ENCODE data around the gene DNM3. TPM values are rescaled to one million over a fixed set of nuclear protein-coding genes. Genes with fewer than 3 reads are reported as not detected.

Gene DNM3
- polyA plus RNA-seq, 1 donor (not counting 4 experiments of a cell fraction or from before 2014, with no cell fraction given): 2.0 TPM

- TF ChIP-seq EZH2 (IDR thresholded peaks at IDR 0.05; ENCODE audit: low read length) (no peak), CTCF (optimal IDR thresholded peaks at IDR 0.05 in 1 of 3, IDR thresholded peaks at IDR 0.05 in 1 of 3, conservative IDR thresholded peaks at IDR 0.05 in 1 of 3; ENCODE audit: extremely low read depth in 1 of 3, insufficient read depth in 2 of 3, low read length in 3 of 3) (no peak)
- FAIRE-seq (no peak), DNase-seq (ENCODE audit: low read depth, low spot score) (no peak)
- dilution Hi-C loops (cut with MboI; ENCODE audit: extremely low pct_ligation_motif_present, low sequenced_read_pairs): no loop called here
- no peak overlapping the region for H3K9ac ChIP-seq (ENCODE audit: control insufficient read depth, extremely low read depth, insufficient read depth, low read length)
- no peaks in the 10 kb centered on the region for H4K20me1 ChIP-seq (ENCODE audit: control insufficient read depth, extremely low read depth, insufficient read depth, low read length)
- no peak overlapping the region for H3K27ac ChIP-seq (ENCODE audit: control insufficient read depth, insufficient read depth, low read length)
- no peaks in the 10 kb centered on the region for H3K27me3 ChIP-seq (ENCODE audit: control insufficient read depth, extremely low read depth, insufficient read depth, low read length)
- H3K4me2 ChIP-seq (ENCODE audit: control insufficient read depth, extremely low read depth, insufficient read depth, low read depth, low read length): no peak overlapping the region
- H3K9me1 ChIP-seq (ENCODE audit: control insufficient read depth, extremely low read depth, insufficient read depth, low read length): no peaks in the 10 kb centered on the region
- no peaks in the 10 kb centered on the region for H3K79me2 ChIP-seq (ENCODE audit: control insufficient read depth, insufficient read depth, low read length)
- H3K4me3 ChIP-seq (ENCODE audit: control insufficient read depth in 2 of 3, extremely low read depth in 1 of 3, insufficient read depth in 2 of 3, low read depth in 1 of 3, low read length in 3 of 3): no peak overlapping the region
- H3K4me1 ChIP-seq (ENCODE audit: control insufficient read depth, extremely low read depth, insufficient read depth, low read length): peaks cover 21% of the 10 kb centered on the region
- H2AFZ ChIP-seq (ENCODE audit: control insufficient read depth, low read length): no peak overlapping the region
- no peaks in the 10 kb centered on the region for H3K9me3 ChIP-seq (ENCODE audit: control insufficient read depth, low read depth, low read length)
- H3K36me3 ChIP-seq (ENCODE audit: control insufficient read depth in 2 of 2, extremely low read depth in 1 of 2, insufficient read depth in 2 of 2, low read length in 2 of 2): no peaks in the 10 kb centered on the region
Measured at GRCh38 chr1:172140072-172140471, 298.8 kb downstream of the DNM3 start.

- Histone ChIP-seq H3K4me2 (ENCODE audit: control insufficient read depth, extremely low read depth, insufficient read depth, low read depth, low read length) (no peak overlapping the region), H3K27ac (ENCODE audit: control insufficient read depth, insufficient read depth, low read length) (no peak overlapping the region)
- FAIRE-seq: no peak
Measured at GRCh38 chr1:172140591-172140990, 299.3 kb downstream of the DNM3 start.

More at GRCh38 chr1:172140591-172140990, 299.3 kb downstream of the DNM3 start:
- no peak for DNase-seq (ENCODE audit: low read depth, low spot score)
- Histone ChIP-seq H3K4me1 (ENCODE audit: control insufficient read depth, extremely low read depth, insufficient read depth, low read length) (peaks cover 22% of the 10 kb centered on the region), H3K9me3 (ENCODE audit: control insufficient read depth, low read depth, low read length) (no peaks in the 10 kb centered on the region), H3K36me3 (ENCODE audit: control insufficient read depth in 2 of 2, extremely low read depth in 1 of 2, insufficient read depth in 2 of 2, low read length in 2 of 2) (no peaks in the 10 kb centered on the region), H3K27me3 (ENCODE audit: control insufficient read depth, extremely low read depth, insufficient read depth, low read length) (no peaks in the 10 kb centered on the region), H3K9me1 (ENCODE audit: control insufficient read depth, extremely low read depth, insufficient read depth, low read length) (no peaks in the 10 kb centered on the region), H4K20me1 (ENCODE audit: control insufficient read depth, extremely low read depth, insufficient read depth, low read length) (no peaks in the 10 kb centered on the region), H2AFZ (ENCODE audit: control insufficient read depth, low read length) (no peak overlapping the region), H3K9ac (ENCODE audit: control insufficient read depth, extremely low read depth, insufficient read depth, low read length) (no peak overlapping the region), H3K4me3 (ENCODE audit: control insufficient read depth in 2 of 3, extremely low read depth in 1 of 3, insufficient read depth in 2 of 3, low read depth in 1 of 3, low read length in 3 of 3) (no peak overlapping the region), H3K79me2 (ENCODE audit: control insufficient read depth, insufficient read depth, low read length) (no peaks in the 10 kb centered on the region)
- no peak for TF ChIP-seq CTCF (optimal IDR thresholded peaks at IDR 0.05 in 1 of 3, IDR thresholded peaks at IDR 0.05 in 1 of 3, conservative IDR thresholded peaks at IDR 0.05 in 1 of 3; ENCODE audit: extremely low read depth in 1 of 3, insufficient read depth in 2 of 3, low read length in 3 of 3)
- TF ChIP-seq EZH2 (IDR thresholded peaks at IDR 0.05; ENCODE audit: low read length): no peak
- dilution Hi-C loops (cut with MboI; ENCODE audit: extremely low pct_ligation_motif_present, low sequenced_read_pairs): no loop called here
